GM12873 (cell line): Measurements from ENCODE around the gene PLCB1.

Source experiments
- CTCF ChIP-seq: IDR thresholded peaks from 2 replicates; pipeline ENCODE4 v1.5.1; 2012; ENCODE audit warnings: low read depth, mild to moderate bottlenecking, moderate library complexity, low read length, control low read depth; ENCODE audit not compliant: insufficient read depth; ENCODE audit errors: missing control alignments

The PLCB1 gene

GRCh38 chr20:8425802-8426201, 293.7 kb downstream of the PLCB1 start:
- no peak for TF ChIP-seq CTCF

- TF ChIP-seq CTCF, result no peak
Measured at GRCh38 chr20:8427419-8428040, 295.5 kb downstream of the PLCB1 start.

GRCh38 chr20:8428988-8429387, 296.9 kb downstream of the PLCB1 start:
- TF ChIP-seq CTCF, result no peak

GRCh38 chr20:8431538-8432434, 299.7 kb downstream of the PLCB1 start:
- TF ChIP-seq CTCF, result no peak

- no peak for TF ChIP-seq CTCF
Measured at GRCh38 chr20:8432435-8433148, 300.5 kb downstream of the PLCB1 start.

GRCh38 chr20:8433291-8433690, 301.2 kb downstream of the PLCB1 start:
- TF ChIP-seq CTCF, result no peak

- TF ChIP-seq CTCF, result no peak
Measured at GRCh38 chr20:8434326-8434876, 302.3 kb downstream of the PLCB1 start.
